Measurements from ENCODE around the gene SLC17A3. TPM values are rescaled to one million over a fixed set of nuclear protein-coding genes. Genes with fewer than 3 reads are reported as not detected.

The SLC17A3 gene
- polyA plus RNA-seq, 1 experiment: 0.04 TPM

- ChIA-PET CTCF (no interaction called here), POLR2A (interaction anchor here (0.5 kb wide), 1 partner anchor 703 kb away, joined by 4 read pairs; no protein-coding TSS in a partner anchor)
- DNase-seq (ENCODE audit: low read depth, low spot score): no peak
- Histone ChIP-seq H3K9me3 (ENCODE audit: control insufficient read depth, insufficient read depth, low read length) (no peaks in the 10 kb centered on the region), H3K27ac (ENCODE audit: low read depth, low read length) (no peak overlapping the region), H3K4me3 (ENCODE audit: low read depth, low read length) (no peak overlapping the region), H3K27me3 (ENCODE audit: control insufficient read depth, insufficient read depth, low read length) (no peaks in the 10 kb centered on the region)
- TF ChIP-seq CTCF (IDR thresholded peaks at IDR 0.05; ENCODE audit: low read depth, low read length): no peak
Observed at GRCh38 chr6:25875563-25875905, 1.5 kb upstream of the SLC17A3 start.

GRCh38 chr6:25874822-25875562 is 949 bp upstream of the SLC17A3 start:
- no peak overlapping the region for H3K4me3 ChIP-seq (ENCODE audit: low read depth, low read length)
- ChIA-PET CTCF (no interaction called here), POLR2A (no interaction called here)
- H3K27me3 ChIP-seq (ENCODE audit: control insufficient read depth, insufficient read depth, low read length): no peaks in the 10 kb centered on the region
- DNase-seq (ENCODE audit: low read depth, low spot score): no peak
- H3K9me3 ChIP-seq (ENCODE audit: control insufficient read depth, insufficient read depth, low read length): no peaks in the 10 kb centered on the region
- no peak overlapping the region for H3K27ac ChIP-seq (ENCODE audit: low read depth, low read length)
- no peak for TF ChIP-seq CTCF (IDR thresholded peaks at IDR 0.05; ENCODE audit: low read depth, low read length)

GRCh38 chr6:25872814-25873213 is 1.2 kb downstream of the SLC17A3 start:
- H3K27ac ChIP-seq (ENCODE audit: low read depth, low read length): no peak overlapping the region
- no peaks in the 10 kb centered on the region for H3K9me3 ChIP-seq (ENCODE audit: control insufficient read depth, insufficient read depth, low read length)
- H3K4me3 ChIP-seq (ENCODE audit: low read depth, low read length): no peak overlapping the region
- ChIA-PET CTCF (no interaction called here), POLR2A (no interaction called here)
- H3K27me3 ChIP-seq (ENCODE audit: control insufficient read depth, insufficient read depth, low read length): no peaks in the 10 kb centered on the region
- DNase-seq (ENCODE audit: low read depth, low spot score): no peak
- no peak for TF ChIP-seq CTCF (IDR thresholded peaks at IDR 0.05; ENCODE audit: low read depth, low read length)

GRCh38 chr6:25869840-25870239 is 4.2 kb downstream of the SLC17A3 start:
- no peak for DNase-seq (ENCODE audit: low read depth, low spot score)
- Histone ChIP-seq H3K27ac (ENCODE audit: low read depth, low read length) (no peak overlapping the region), H3K27me3 (ENCODE audit: control insufficient read depth, insufficient read depth, low read length) (no peaks in the 10 kb centered on the region), H3K9me3 (ENCODE audit: control insufficient read depth, insufficient read depth, low read length) (no peaks in the 10 kb centered on the region), H3K4me3 (ENCODE audit: low read depth, low read length) (no peak overlapping the region)
- POLR2A ChIA-PET: no interaction called here
- CTCF ChIA-PET: no interaction called here
- no peak for TF ChIP-seq CTCF (IDR thresholded peaks at IDR 0.05; ENCODE audit: low read depth, low read length)

- TF ChIP-seq CTCF (IDR thresholded peaks at IDR 0.05; ENCODE audit: low read depth, low read length): no peak
- Histone ChIP-seq H3K4me3 (ENCODE audit: low read depth, low read length) (no peak overlapping the region), H3K27ac (ENCODE audit: low read depth, low read length) (no peak overlapping the region), H3K9me3 (ENCODE audit: control insufficient read depth, insufficient read depth, low read length) (no peaks in the 10 kb centered on the region), H3K27me3 (ENCODE audit: control insufficient read depth, insufficient read depth, low read length) (no peaks in the 10 kb centered on the region)
- DNase-seq (ENCODE audit: low read depth, low spot score): no peak
- POLR2A ChIA-PET: interaction anchor here (0.6 kb wide), 1 partner anchor 235 kb away, joined by 4 read pairs; a partner anchor contains a TSS
- CTCF ChIA-PET: no interaction called here
Observed at GRCh38 chr6:25868436-25869183, 5.4 kb downstream of the SLC17A3 start.
